ENCODE measurements around the gene SIK3. TPM values are rescaled to one million over a fixed set of nuclear protein-coding genes. Genes with fewer than 3 reads are reported as not detected.
"Not testable (repeated sequence)": the region's sequence is repeated elsewhere in the genome, so short reads cannot be mapped to it uniquely, and the experiment has no call there.

Gene SIK3
- total and polyA plus RNA-seq, 2 experiments from 2014 or later = 29.1 to 58.5 TPM

GRCh38 chr11:116807601-116808261 is 290.5 kb downstream of the SIK3 start:
- no peak for DNase-seq (ENCODE audit: low read depth in 1 of 2, low spot score in 1 of 2)
- Histone ChIP-seq H3K4me3 (no peak overlapping the region), H3K27me3 (no peaks in the 10 kb centered on the region), H3K27ac (no peak overlapping the region), H3K4me1 (ENCODE audit: low read depth) (no peaks in the 10 kb centered on the region), H3K9me3 (ENCODE audit: low read depth) (no peaks in the 10 kb centered on the region), H3K36me3 (no peaks in the 10 kb centered on the region)
- no peak for TF ChIP-seq CTCF (IDR thresholded peaks at IDR 0.05; ENCODE audit: low read depth, low read length)

DNA sequence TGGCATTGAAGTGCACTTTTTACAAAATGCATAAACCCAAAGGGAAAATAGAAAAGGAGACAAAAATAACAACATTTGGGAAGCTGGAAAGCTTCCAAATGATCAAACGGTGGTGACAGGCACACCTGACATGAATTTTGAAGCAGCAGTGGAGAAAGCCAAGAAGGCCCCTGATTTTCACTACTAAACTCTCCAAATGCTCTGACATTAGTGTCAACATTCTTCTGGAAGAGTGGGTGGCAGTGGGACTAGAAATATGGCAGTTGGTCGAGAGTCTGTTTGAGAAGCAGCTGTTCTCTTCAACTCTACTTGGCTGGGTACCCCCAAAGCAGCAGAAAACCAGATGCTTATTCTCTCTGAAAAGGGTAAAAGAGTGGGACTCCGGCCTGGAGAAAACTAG is 294.2 kb downstream of the SIK3 start:
- no peaks in the 10 kb centered on the region for H3K36me3 ChIP-seq
- no peaks in the 10 kb centered on the region for H3K27me3 ChIP-seq
- H3K9me3 ChIP-seq (ENCODE audit: low read depth) = no peaks in the 10 kb centered on the region
- no peak overlapping the region for H3K27ac ChIP-seq
- DNase-seq (ENCODE audit: low read depth in 1 of 2, low spot score in 1 of 2) = no peak
- H3K4me1 ChIP-seq (ENCODE audit: low read depth) = no peaks in the 10 kb centered on the region
- H3K4me3 ChIP-seq = no peak overlapping the region
- no peak for TF ChIP-seq CTCF (IDR thresholded peaks at IDR 0.05; ENCODE audit: low read depth, low read length)

- not testable (repeated sequence) for H3K27me3 ChIP-seq; H3K4me1 ChIP-seq (ENCODE audit: low read depth); H3K36me3 ChIP-seq; H3K27ac ChIP-seq; DNase-seq (ENCODE audit: low read depth in 1 of 2, low spot score in 1 of 2); H3K4me3 ChIP-seq; H3K9me3 ChIP-seq (ENCODE audit: low read depth)
Observed at GRCh38 chr11:116801662-116802061, 296.6 kb downstream of the SIK3 start.

DNA sequence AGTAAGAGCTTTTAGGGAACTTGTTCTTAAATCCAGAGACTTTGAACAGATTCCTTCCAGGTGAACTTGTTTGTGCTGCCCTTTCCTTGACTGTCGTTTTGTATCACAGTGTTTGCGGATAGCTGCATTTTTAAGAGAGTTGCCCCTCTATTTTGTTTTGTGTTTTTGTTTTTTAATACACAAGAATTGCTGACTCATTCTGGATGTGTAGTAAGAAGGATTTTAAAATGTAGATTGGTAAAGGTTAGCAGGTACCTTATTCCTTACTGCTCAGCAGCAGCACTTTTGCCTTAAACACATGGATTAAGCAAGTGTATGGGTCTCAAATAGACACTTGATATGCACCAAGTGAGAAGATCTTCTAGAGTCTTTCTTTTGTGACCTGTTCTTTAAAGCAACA is 297.6 kb downstream of the SIK3 start:
- Histone ChIP-seq H3K27me3 (no peaks in the 10 kb centered on the region), H3K36me3 (no peaks in the 10 kb centered on the region), H3K4me1 (ENCODE audit: low read depth) (no peaks in the 10 kb centered on the region), H3K27ac (no peak overlapping the region), H3K9me3 (ENCODE audit: low read depth) (no peaks in the 10 kb centered on the region), H3K4me3 (no peak overlapping the region)
- no peak for DNase-seq (ENCODE audit: low read depth in 1 of 2, low spot score in 1 of 2)
- no peak for TF ChIP-seq CTCF (IDR thresholded peaks at IDR 0.05; ENCODE audit: low read depth, low read length)

GRCh38 chr11:116798368-116798767 is 299.9 kb downstream of the SIK3 start:
- H3K9me3 ChIP-seq (ENCODE audit: low read depth) = no peaks in the 10 kb centered on the region
- H3K27me3 ChIP-seq = no peaks in the 10 kb centered on the region
- no peak overlapping the region for H3K27ac ChIP-seq
- no peak for TF ChIP-seq CTCF (IDR thresholded peaks at IDR 0.05; ENCODE audit: low read depth, low read length)
- no peaks in the 10 kb centered on the region for H3K4me1 ChIP-seq (ENCODE audit: low read depth)
- H3K4me3 ChIP-seq = no peak overlapping the region
- H3K36me3 ChIP-seq = no peaks in the 10 kb centered on the region
- DNase-seq (ENCODE audit: low read depth in 1 of 2, low spot score in 1 of 2) = no peak

- no peak overlapping the region for H3K4me3 ChIP-seq
- no peaks in the 10 kb centered on the region for H3K36me3 ChIP-seq
- no peak for DNase-seq (ENCODE audit: low read depth in 1 of 2, low spot score in 1 of 2)
- H3K27ac ChIP-seq = no peak overlapping the region
- no peaks in the 10 kb centered on the region for H3K9me3 ChIP-seq (ENCODE audit: low read depth)
- no peak for TF ChIP-seq CTCF (IDR thresholded peaks at IDR 0.05; ENCODE audit: low read depth, low read length)
- no peaks in the 10 kb centered on the region for H3K4me1 ChIP-seq (ENCODE audit: low read depth)
- H3K27me3 ChIP-seq = no peaks in the 10 kb centered on the region
Observed at GRCh38 chr11:116797816-116798215, 300.4 kb downstream of the SIK3 start.

All from cardiac muscle cell (in vitro differentiated cells and primary cell).